Rectal smooth muscle tissue (tissue), 1 donor: Measurements from ENCODE around the gene TP53.
"Not testable (repeated sequence)": the region's sequence is repeated elsewhere in the genome, so short reads cannot be mapped to it uniquely, and the experiment has no call there.

Experiments used
- H3K27ac ChIP-seq: one replicate; pipeline ENCODE4 v1.7.0; 2013; ENCODE audit warnings: low read depth, low read length, inconsistent platforms
- H3K27me3 ChIP-seq: one replicate; pipeline ENCODE4 v1.7.0; 2013; ENCODE audit warnings: low read length; ENCODE audit not compliant: control insufficient read depth, insufficient read depth
- H3K36me3 ChIP-seq: one replicate; pipeline ENCODE4 v1.7.0; 2013; ENCODE audit warnings: low read length; ENCODE audit not compliant: control insufficient read depth, insufficient read depth
- H3K4me1 ChIP-seq: one replicate; pipeline ENCODE4 v1.7.0; 2013; ENCODE audit warnings: low read length; ENCODE audit not compliant: control insufficient read depth, insufficient read depth
- H3K4me3 ChIP-seq: one replicate; pipeline ENCODE4 v1.7.0; 2013; ENCODE audit warnings: low read length
- H3K9ac ChIP-seq: one replicate; pipeline ENCODE4 v1.7.0; 2013; ENCODE audit warnings: low read length

Gene TP53

GRCh38 chr17:7652388-7653356 is 34.6 kb downstream of the TP53 start:
- Histone ChIP-seq H3K4me1 (no peaks in the 10 kb centered on the region), H3K9ac (no peak overlapping the region), H3K27ac (no peak overlapping the region), H3K4me3 (no peak overlapping the region), H3K27me3 (peaks cover 16% of the 10 kb centered on the region), H3K36me3 (no peaks in the 10 kb centered on the region)

- H3K9ac ChIP-seq: no peak overlapping the region
- no peaks in the 10 kb centered on the region for H3K36me3 ChIP-seq
- peaks cover 16% of the 10 kb centered on the region for H3K27me3 ChIP-seq
- no peaks in the 10 kb centered on the region for H3K4me1 ChIP-seq
- H3K4me3 ChIP-seq: peak overlapping the region; percentile 74
- H3K27ac ChIP-seq: peak overlapping the region; percentile 24
Measured at GRCh38 chr17:7651665-7652387, 35.5 kb downstream of the TP53 start.

GRCh38 chr17:7651097-7651664 is 36.1 kb downstream of the TP53 start:
- Histone ChIP-seq H3K36me3 (no peaks in the 10 kb centered on the region), H3K4me1 (no peaks in the 10 kb centered on the region), H3K27me3 (peaks cover 16% of the 10 kb centered on the region), H3K4me3 (peak overlapping the region; percentile 74), H3K9ac (no peak overlapping the region), H3K27ac (peak overlapping the region; percentile 14)

- Histone ChIP-seq H3K4me3 (peak within 1 kb of the TSS; percentile 74), H3K27me3 (peaks cover 16% of the 10 kb centered on the region), H3K36me3 (no peaks in the 10 kb centered on the region), H3K4me1 (no peaks in the 10 kb centered on the region), H3K27ac (peak within 1 kb of the TSS; percentile 24), H3K9ac (no peak within 1 kb of the TSS)
Measured at GRCh38 chr17:7650509-7651096, 36.7 kb downstream of the TP53 start, which contains the start of gene ATP1B2. ATP1B2 (plus strand) TSS chr17:7650926; CDS start chr17:7651519, 593 bp downstream.

GRCh38 chr17:7647018-7647417 is 40.3 kb downstream of the TP53 start:
- no peak overlapping the region for H3K4me3 ChIP-seq
- no peaks in the 10 kb centered on the region for H3K36me3 ChIP-seq

DNA sequence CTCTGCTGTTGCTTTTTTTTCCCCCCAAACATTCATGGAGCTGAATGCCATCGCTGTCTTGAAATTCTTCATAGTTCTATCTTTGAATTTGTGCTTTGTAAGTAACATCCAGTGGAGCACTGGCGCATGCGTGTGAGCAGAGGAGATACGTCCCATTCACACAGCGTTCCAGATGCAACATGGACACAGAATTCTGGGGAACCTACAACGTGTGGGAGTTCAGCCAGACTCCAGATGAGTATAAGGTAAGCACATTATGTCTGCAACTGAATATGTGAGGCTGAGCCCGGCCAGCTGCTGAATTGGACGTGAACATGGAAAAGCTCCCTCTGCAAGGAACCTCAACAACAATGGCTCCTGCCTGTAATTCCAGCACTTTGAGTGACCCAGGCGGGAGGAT is 40.8 kb downstream of the TP53 start:
- Histone ChIP-seq H3K27me3 (peaks cover 10% of the 10 kb centered on the region), H3K4me3 (no peak overlapping the region), H3K9ac (no peak overlapping the region), H3K27ac (no peak overlapping the region), H3K4me1 (no peaks in the 10 kb centered on the region), H3K36me3 (no peaks in the 10 kb centered on the region)

More at GRCh38 chr17:7647018-7647417, 40.3 kb downstream of the TP53 start:
- peaks cover 15% of the 10 kb centered on the region for H3K27me3 ChIP-seq
- no peak overlapping the region for H3K9ac ChIP-seq
- no peaks in the 10 kb centered on the region for H3K4me1 ChIP-seq
- no peak overlapping the region for H3K27ac ChIP-seq

DNA sequence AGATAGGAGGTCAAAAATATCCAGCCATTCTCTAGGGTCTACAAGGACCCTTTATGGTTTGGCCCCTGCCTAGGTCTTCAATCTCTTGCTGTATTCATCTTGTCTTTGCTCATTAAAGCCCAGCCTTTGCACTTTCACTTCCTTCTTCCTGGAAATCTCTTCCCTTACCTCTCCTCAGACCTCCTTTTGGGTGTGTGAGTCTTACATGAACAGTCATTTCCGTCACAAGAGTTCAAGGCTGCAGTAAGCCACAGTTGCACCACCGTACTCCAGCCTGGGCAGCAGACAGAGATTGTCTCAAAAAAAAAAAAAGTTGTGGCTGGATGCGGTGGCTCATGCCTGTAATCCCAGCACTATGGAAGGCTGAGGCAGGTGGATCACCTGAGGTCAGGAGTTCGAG is 42.5 kb downstream of the TP53 start:
- peaks cover under 1% of the 10 kb centered on the region for H3K27me3 ChIP-seq
- H3K4me1 ChIP-seq: no peaks in the 10 kb centered on the region
- H3K4me3 ChIP-seq: no peak overlapping the region
- no peak overlapping the region for H3K9ac ChIP-seq
- no peaks in the 10 kb centered on the region for H3K36me3 ChIP-seq
- H3K27ac ChIP-seq: no peak overlapping the region

DNA sequence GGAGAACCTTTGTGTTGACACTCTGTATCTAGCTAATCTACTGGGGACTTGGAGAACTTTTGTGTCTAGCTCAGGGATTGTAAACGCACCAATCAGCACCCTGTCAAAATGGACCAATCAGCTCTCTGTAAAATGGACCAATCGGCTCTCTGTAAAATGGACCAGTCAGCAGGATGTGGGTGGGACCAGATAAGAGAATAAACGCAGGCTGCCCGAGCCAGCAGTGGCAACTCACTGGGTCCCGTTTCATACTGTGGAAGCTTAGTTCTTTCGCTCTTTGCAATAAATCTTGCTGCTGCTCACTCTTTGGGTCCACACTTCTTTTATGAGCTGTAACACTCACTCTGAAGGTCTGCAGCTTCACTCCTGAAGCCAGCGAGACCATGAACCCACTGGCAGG is 45.7 kb downstream of the TP53 start:
- not testable (repeated sequence) for H3K36me3 ChIP-seq, H3K27ac ChIP-seq, H3K4me3 ChIP-seq

GRCh38 chr17:7640783-7641182 is 46.5 kb downstream of the TP53 start:
- no peak overlapping the region for H3K9ac ChIP-seq
- no peaks in the 10 kb centered on the region for H3K4me1 ChIP-seq
- no peak overlapping the region for H3K27ac ChIP-seq
- no peaks in the 10 kb centered on the region for H3K36me3 ChIP-seq
- no peak overlapping the region for H3K4me3 ChIP-seq
- no peaks in the 10 kb centered on the region for H3K27me3 ChIP-seq

More for the DNA sequence above, 45.7 kb downstream of the TP53 start:
- not testable (repeated sequence) for H3K27me3 ChIP-seq, H3K9ac ChIP-seq, H3K4me1 ChIP-seq

GRCh38 chr17:7636163-7636562 is 51.1 kb downstream of the TP53 start:
- H3K9ac ChIP-seq: no peak overlapping the region
- H3K36me3 ChIP-seq: no peaks in the 10 kb centered on the region
- H3K27me3 ChIP-seq: no peaks in the 10 kb centered on the region
- no peaks in the 10 kb centered on the region for H3K4me1 ChIP-seq
- no peak overlapping the region for H3K27ac ChIP-seq
- no peak overlapping the region for H3K4me3 ChIP-seq

- Histone ChIP-seq H3K4me1 (no peaks in the 10 kb centered on the region), H3K9ac (no peak overlapping the region), H3K4me3 (no peak overlapping the region), H3K36me3 (no peaks in the 10 kb centered on the region), H3K27ac (no peak overlapping the region), H3K27me3 (no peaks in the 10 kb centered on the region)
Measured at GRCh38 chr17:7634384-7634783, 52.9 kb downstream of the TP53 start.

DNA sequence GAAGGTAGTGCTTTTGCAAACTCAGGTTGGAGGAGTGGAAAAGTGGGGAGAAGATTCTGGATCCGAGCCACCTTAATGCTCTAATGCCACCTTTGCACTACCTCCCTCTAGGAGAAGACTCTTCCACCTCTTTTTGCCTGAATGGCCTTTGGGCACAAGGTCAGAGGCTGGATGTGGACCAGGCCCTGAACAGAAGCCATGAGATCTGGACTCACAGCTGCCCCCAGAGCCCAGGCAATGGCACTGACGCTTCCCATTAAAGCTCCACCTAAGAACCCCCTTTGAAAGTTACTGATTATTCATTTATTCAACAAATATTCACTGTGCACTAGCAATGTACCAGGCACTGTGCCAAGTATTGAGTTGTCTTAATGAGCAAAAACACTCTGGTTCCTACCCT is 54.2 kb downstream of the TP53 start:
- no peaks in the 10 kb centered on the region for H3K36me3 ChIP-seq
- H3K9ac ChIP-seq: no peak overlapping the region
- no peaks in the 10 kb centered on the region for H3K4me1 ChIP-seq
- no peak overlapping the region for H3K4me3 ChIP-seq
- H3K27me3 ChIP-seq: no peaks in the 10 kb centered on the region
- H3K27ac ChIP-seq: no peak overlapping the region
